Mucosa of descending colon (tissue), 3 donors: Measurements from ENCODE around the gene SERPIND1. TPM values are rescaled to one million over a fixed set of nuclear protein-coding genes. Genes with fewer than 3 reads are reported as not detected.
A peak's percentile ranks its signal among the peaks of the same experiment; 100 is the strongest.

Source experiments
- ATAC-seq: fragments of 200-7000 bp; cut with Tn5 transposase; one replicate; pipeline ENCODE4 v1.9.1; 2020; ENCODE audit warnings: mild to moderate bottlenecking, moderate library complexity
- DNase-seq, 3 donors: peaks; one replicate each; pipeline ENCODE4 v3.0.0-alpha.2; 2020
- H3K36me3 ChIP-seq: fragments of 200-600 bp; one replicate; pipeline ENCODE4 v1.8.0; 2021; ENCODE audit warnings: low read depth, mild to moderate bottlenecking
- H3K4me1 ChIP-seq: fragments of 200-600 bp; one replicate; pipeline ENCODE4 v1.8.0; 2021; ENCODE audit warnings: low read depth, mild to moderate bottlenecking
- H3K4me3 ChIP-seq: fragments of 200-600 bp; one replicate; pipeline ENCODE4 v1.8.0; 2021; ENCODE audit warnings: mild to moderate bottlenecking
- H3K9me3 ChIP-seq: fragments of 200-600 bp; one replicate; pipeline ENCODE4 v1.8.0; 2021; ENCODE audit warnings: mild to moderate bottlenecking
- CTCF ChIP-seq: fragments of 200-600 bp; IDR thresholded peaks from one replicate; pipeline ENCODE4 v1.8.0; 2022; ENCODE audit warnings: antibody characterized with exemption, mild to moderate bottlenecking
- intact Hi-C, 2 donors: fragments of 100-400 bp; cut with DNase I in 1 of 2; cut with micrococcal nuclease in 1 of 2; formaldehyde crosslinking; loops; one replicate each; pipeline versions ENCODE4 v1.11.0 to v1.11.1; 2022; cut with DNase I, micrococcal nuclease
- long read RNA-seq, 2 donors: library from polyadenylated mRNA; unstranded; transcript quantifications; one replicate each; pipeline ENCODE4 v2.0.0, GENCODE V29; 2019 to 2021
- total RNA-seq, 3 donors: library from RNA; stranded (reverse); fragmentation: NEBNext Ultra II Directional in 2 of 3; extraction: Animal tissue kit (Norgen Biotek cat#: 25700) in 2 of 3; gene quantifications; one replicate each; pipeline versions ENCODE4 v1.2.1 to v1.2.4, GENCODE V29; 2021 to 2023
- donor health status: DM: no; HTN: no; CAD: no; lungs with moderate emphysema.
- donor health status: DM: no; HTN: no; CAD: no.
- donor health status: DM: no; HTN: yes; CAD: no.

The SERPIND1 gene
- not detected for total RNA-seq
- long read RNA-seq, donor 1, partial matches to known transcripts: 0 of 1 reads
- long read RNA-seq, donor 1, other reads (novel, unspliced or antisense): 0 of 1 reads
- long read RNA-seq, donor 2: 0 reads

GRCh38 chr22:20773793-20774212 lies at the start of gene SERPIND1:
TSS of gene SERPIND1 (plus strand) at chr22:20774113. CDS start at chr22:20779313, 5,200 bp downstream.
- ATAC-seq (no peak), DNase-seq (no peak)
- Histone ChIP-seq H3K4me1 (peaks cover 6% of the 10 kb centered on the region), H3K9me3 (no peaks in the 10 kb centered on the region), H3K36me3 (no peaks in the 10 kb centered on the region), H3K4me3 (no peak within 1 kb of the TSS)
- TF ChIP-seq CTCF: no peak
- intact Hi-C loops: no loop called here

GRCh38 chr22:20724676-20725454 lies 49.0 kb upstream of the SERPIND1 start:
- peak in 1 of 3 donors; percentile 27 for DNase-seq
- Histone ChIP-seq H3K36me3 (peaks cover 7% of the 10 kb centered on the region), H3K9me3 (no peaks in the 10 kb centered on the region), H3K4me1 (no peaks in the 10 kb centered on the region), H3K4me3 (no peak overlapping the region)
- no peak for TF ChIP-seq CTCF
- no peak for ATAC-seq
- intact Hi-C loops: no loop called here

- Histone ChIP-seq H3K9me3 (no peaks in the 10 kb centered on the region), H3K4me1 (no peaks in the 10 kb centered on the region), H3K36me3 (peaks cover 7% of the 10 kb centered on the region), H3K4me3 (no peak overlapping the region)
- ATAC-seq: no peak
- TF ChIP-seq CTCF: no peak
- intact Hi-C loops: no loop called here
- DNase-seq: peak in 1 of 3 donors; percentile 22
These were observed 47.8 kb upstream of the SERPIND1 start for GRCh38 chr22:20725987-20726558.

GRCh38 chr22:20727118-20728015 lies 46.5 kb upstream of the SERPIND1 start:
- ATAC-seq: no peak
- intact Hi-C loops: no loop called here
- Histone ChIP-seq H3K36me3 (peaks cover 7% of the 10 kb centered on the region), H3K9me3 (no peaks in the 10 kb centered on the region), H3K4me3 (no peak overlapping the region), H3K4me1 (no peaks in the 10 kb centered on the region)
- TF ChIP-seq CTCF: no peak
- DNase-seq: peak in 1 of 3 donors; percentile 34

GRCh38 chr22:20728523-20729190 lies 45.3 kb upstream of the SERPIND1 start:
- Histone ChIP-seq H3K9me3 (no peaks in the 10 kb centered on the region), H3K4me1 (no peaks in the 10 kb centered on the region), H3K4me3 (no peak overlapping the region), H3K36me3 (peaks cover 7% of the 10 kb centered on the region)
- TF ChIP-seq CTCF: no peak
- DNase-seq (peak in 1 of 3 donors; percentile 18), ATAC-seq (no peak)
- intact Hi-C loops: no loop called here
